Activated CD8-positive, alpha-beta memory T cell treated with anti-CD3 and anti-CD28 coated beads, Interleukin-2, amount 50 U/mL, for 4 hours (primary cell): ENCODE measurements around the gene CYP26C1.

Experiments used
- DNase-seq: peaks from one replicate; pipeline ENCODE4 v3.0.0-alpha.2; 2020

CYP26C1 gene

GRCh38 chr10:93064874-93065660 is 4.5 kb downstream of the CYP26C1 start:
- no peak for DNase-seq

GRCh38 chr10:93065675-93066543 is 5.3 kb downstream of the CYP26C1 start:
- DNase-seq, result no peak

GRCh38 chr10:93066544-93066913 is 5.9 kb downstream of the CYP26C1 start:
- DNase-seq, result no peak

GRCh38 chr10:93067443-93068365 is 7.1 kb downstream of the CYP26C1 start:
- DNase-seq, result no peak

GRCh38 chr10:93068411-93069244 is 8.0 kb downstream of the CYP26C1 start:
- DNase-seq, result no peak

GRCh38 chr10:93069245-93069561 is 8.6 kb downstream of the CYP26C1 start:
- no peak for DNase-seq

- no peak for DNase-seq
These were observed 10.0 kb downstream of the CYP26C1 start for GRCh38 chr10:93070378-93071176.

GRCh38 chr10:93071177-93071472 is 10.5 kb downstream of the CYP26C1 start:
- DNase-seq, result no peak

GRCh38 chr10:93071674-93072224 is 11.2 kb downstream of the CYP26C1 start:
- no peak for DNase-seq

GRCh38 chr10:93072225-93072712 is 11.7 kb downstream of the CYP26C1 start:
- DNase-seq, result no peak

GRCh38 chr10:93072713-93073538 is 12.3 kb downstream of the CYP26C1 start:
- no peak for DNase-seq

GRCh38 chr10:93073539-93074146 is 13.0 kb downstream of the CYP26C1 start, which contains the start of gene CYP26A1:
Gene CYP26A1 (plus strand): TSS chr10:93073893. CDS start chr10:93073935, 42 bp downstream.
- no peak for DNase-seq

GRCh38 chr10:93074147-93074596 is 13.6 kb downstream of the CYP26C1 start:
- no peak for DNase-seq

GRCh38 chr10:93074597-93075368 is 14.2 kb downstream of the CYP26C1 start:
- DNase-seq, result no peak

- DNase-seq, result no peak
These were observed 15.0 kb downstream of the CYP26C1 start for GRCh38 chr10:93075369-93076221.

- DNase-seq, result no peak
These were observed 16.3 kb downstream of the CYP26C1 start for GRCh38 chr10:93076871-93077270.

GRCh38 chr10:93077860-93078337 is 17.3 kb downstream of the CYP26C1 start:
- DNase-seq, result no peak
